Measurements from ENCODE around the gene NDUFB10.

Gene NDUFB10

DNA sequence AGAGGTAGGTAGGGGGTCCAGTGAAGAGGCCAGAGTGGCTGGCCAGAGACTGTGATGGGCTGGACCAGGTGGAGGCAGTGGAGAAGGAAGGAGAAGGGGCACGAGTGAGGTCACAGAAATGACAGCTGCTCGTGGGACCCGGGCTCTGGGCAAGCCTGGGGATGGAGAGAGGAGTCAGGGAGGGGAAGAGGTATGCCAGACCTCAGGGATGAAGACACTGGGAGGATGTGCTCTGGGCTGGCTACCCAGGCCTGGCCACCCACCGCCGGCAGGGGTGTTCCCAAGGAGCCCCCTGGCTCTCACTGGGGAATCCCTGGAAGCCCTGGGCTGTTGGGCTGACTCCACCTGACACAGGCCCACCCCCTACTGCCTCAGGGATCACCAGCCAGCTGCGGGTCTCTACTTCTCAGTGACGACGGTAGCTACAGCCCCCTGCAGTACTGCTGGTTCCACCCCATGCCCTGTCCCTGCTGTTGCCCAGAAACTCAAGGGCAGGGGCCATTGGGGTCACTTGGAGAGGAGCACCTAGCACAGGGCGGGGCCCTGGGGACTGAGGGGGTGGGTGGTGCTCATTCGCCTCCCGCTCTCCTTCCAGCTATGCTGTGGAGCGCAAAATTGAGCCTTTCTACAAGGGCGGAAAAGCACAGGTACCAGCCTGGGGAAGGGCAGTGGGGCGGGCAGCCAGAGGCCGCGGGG, 14.3 kb downstream of the NDUFB10 start:
- H3K36me3 Mint-ChIP-seq (ENCODE audit: low read depth): peaks cover 5% of the 10 kb centered on the region
- TF ChIP-seq, protein P1, sequence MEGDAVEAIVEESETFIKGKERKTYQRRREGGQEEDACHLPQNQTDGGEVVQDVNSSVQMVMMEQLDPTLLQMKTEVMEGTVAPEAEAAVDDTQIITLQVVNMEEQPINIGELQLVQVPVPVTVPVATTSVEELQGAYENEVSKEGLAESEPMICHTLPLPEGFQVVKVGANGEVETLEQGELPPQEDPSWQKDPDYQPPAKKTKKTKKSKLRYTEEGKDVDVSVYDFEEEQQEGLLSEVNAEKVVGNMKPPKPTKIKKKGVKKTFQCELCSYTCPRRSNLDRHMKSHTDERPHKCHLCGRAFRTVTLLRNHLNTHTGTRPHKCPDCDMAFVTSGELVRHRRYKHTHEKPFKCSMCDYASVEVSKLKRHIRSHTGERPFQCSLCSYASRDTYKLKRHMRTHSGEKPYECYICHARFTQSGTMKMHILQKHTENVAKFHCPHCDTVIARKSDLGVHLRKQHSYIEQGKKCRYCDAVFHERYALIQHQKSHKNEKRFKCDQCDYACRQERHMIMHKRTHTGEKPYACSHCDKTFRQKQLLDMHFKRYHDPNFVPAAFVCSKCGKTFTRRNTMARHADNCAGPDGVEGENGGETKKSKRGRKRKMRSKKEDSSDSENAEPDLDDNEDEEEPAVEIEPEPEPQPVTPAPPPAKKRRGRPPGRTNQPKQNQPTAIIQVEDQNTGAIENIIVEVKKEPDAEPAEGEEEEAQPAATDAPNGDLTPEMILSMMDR (IDR thresholded peaks at IDR 0.05): no peak
- no peaks in the 10 kb centered on the region for H3K9me3 Mint-ChIP-seq
- H3K4me3 Mint-ChIP-seq: no peak overlapping the region
- DNase-seq: no peak
- H3K4me1 Mint-ChIP-seq: peaks cover 20% of the 10 kb centered on the region
- no peak overlapping the region for H3K27ac Mint-ChIP-seq
- peaks cover 15% of the 10 kb centered on the region for H3K27me3 Mint-ChIP-seq (ENCODE audit: low read depth, poor library complexity)

DNA sequence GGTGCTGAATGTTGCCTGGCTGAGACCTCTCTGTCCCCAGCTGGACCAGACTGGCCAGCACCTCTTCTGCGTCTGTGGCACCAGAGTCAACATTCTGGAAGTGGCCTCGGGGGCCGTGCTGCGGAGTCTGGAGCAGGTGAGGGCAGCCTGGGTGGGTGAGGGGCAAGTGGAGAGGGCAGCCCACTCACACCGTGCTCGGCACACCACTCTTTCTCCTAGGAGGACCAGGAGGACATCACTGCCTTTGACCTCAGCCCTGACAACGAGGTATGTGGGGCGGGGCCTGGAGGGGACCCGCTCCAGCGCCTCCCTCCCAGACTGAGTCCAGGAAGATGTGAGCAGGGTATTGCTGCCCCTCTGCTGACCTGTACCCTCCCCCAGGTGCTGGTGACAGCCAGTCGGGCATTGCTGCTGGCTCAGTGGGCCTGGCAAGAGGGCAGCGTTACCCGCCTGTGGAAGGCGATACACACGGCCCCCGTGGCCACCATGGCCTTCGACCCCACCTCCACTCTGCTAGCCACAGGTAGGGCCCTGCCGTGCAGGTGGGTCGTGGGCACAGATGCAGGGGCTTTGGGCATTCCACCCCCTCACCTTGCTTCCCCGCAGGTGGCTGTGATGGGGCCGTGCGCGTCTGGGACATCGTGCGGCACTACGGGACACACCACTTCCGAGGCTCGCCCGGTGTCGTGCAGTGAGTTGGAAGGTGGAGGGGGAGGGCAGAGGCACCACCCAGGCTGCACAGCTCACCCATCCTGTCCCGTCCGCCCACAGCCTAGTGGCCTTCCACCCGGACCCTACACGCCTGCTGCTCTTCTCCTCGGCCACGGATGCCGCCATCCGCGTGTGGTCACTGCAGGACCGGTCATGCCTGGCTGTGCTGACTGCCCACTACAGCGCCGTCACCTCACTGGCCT, 15.1 kb downstream of the NDUFB10 start:
- Mint-ChIP-seq H3K4me1 (peaks cover 20% of the 10 kb centered on the region), H3K9me3 (no peaks in the 10 kb centered on the region), H3K27me3 (ENCODE audit: low read depth, poor library complexity) (peaks cover 20% of the 10 kb centered on the region), H3K27ac (no peak overlapping the region), H3K36me3 (ENCODE audit: low read depth) (peaks cover 5% of the 10 kb centered on the region), H3K4me3 (peak overlapping the region; percentile 13)
- no peak for DNase-seq
- TF ChIP-seq, protein P1 (IDR thresholded peaks at IDR 0.05): no peak

DNA sequence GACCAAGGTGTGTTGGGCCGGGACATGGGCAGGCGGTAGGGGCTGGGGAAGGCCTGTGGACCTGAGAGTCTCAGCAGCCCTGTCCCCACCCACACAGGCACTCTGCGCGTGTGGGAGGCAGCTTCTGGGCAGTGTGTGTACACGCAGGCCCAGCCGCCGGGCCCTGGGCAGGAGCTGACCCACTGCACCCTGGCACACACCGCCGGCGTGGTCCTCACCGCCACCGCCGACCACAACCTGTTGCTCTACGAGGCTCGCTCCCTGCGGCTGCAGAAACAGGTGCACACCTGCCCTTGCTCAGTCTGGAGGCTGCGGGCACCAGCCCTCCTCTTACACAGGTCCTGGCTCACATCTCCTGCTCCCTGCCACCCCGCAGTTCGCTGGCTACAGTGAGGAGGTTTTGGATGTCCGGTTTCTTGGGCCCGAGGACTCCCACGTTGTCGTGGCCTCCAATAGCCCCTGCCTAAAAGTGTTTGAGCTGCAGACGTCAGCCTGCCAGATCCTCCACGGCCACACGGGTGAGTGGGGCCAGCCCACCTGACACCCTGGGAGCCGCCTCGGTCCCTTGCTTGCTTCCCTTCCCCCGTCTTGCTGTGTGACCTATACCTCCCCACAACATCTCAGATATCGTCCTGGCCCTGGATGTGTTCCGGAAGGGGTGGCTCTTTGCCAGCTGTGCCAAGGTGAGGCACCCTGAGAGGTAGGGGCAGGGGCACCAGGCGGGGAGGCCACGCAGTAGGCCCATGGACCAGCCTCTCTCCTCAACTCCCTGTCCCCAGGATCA, 16.3 kb downstream of the NDUFB10 start:
- no peak overlapping the region for H3K4me3 Mint-ChIP-seq
- no peak for DNase-seq
- TF ChIP-seq, protein P1 (IDR thresholded peaks at IDR 0.05): no peak
- H3K9me3 Mint-ChIP-seq: no peaks in the 10 kb centered on the region
- peaks cover 20% of the 10 kb centered on the region for H3K4me1 Mint-ChIP-seq
- peaks cover 32% of the 10 kb centered on the region for H3K27me3 Mint-ChIP-seq (ENCODE audit: low read depth, poor library complexity)
- peaks cover 5% of the 10 kb centered on the region for H3K36me3 Mint-ChIP-seq (ENCODE audit: low read depth)
- H3K27ac Mint-ChIP-seq: no peak overlapping the region

DNA sequence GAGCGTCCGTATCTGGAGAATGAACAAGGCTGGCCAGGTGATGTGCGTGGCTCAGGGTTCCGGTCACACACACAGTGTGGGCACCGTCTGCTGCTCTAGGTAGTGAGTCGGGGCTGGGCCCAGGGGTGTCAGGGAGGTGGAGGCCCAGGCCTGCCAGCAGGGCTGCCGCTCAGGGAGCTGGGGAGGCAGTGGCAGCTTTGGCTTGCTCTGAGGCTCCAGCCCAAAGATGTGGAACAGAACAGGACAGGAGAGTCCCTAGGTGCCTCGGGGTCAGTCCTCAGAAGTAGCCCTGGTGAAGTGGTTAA, 16.8 kb downstream of the NDUFB10 start:
- H3K36me3 Mint-ChIP-seq (ENCODE audit: low read depth): peaks cover 5% of the 10 kb centered on the region
- no peak overlapping the region for H3K27ac Mint-ChIP-seq
- no peak for DNase-seq
- TF ChIP-seq, protein P1 (IDR thresholded peaks at IDR 0.05): no peak
- peaks cover 15% of the 10 kb centered on the region for H3K4me1 Mint-ChIP-seq
- no peaks in the 10 kb centered on the region for H3K9me3 Mint-ChIP-seq
- no peak overlapping the region for H3K4me3 Mint-ChIP-seq
- peaks cover 38% of the 10 kb centered on the region for H3K27me3 Mint-ChIP-seq (ENCODE audit: low read depth, poor library complexity)

DNA sequence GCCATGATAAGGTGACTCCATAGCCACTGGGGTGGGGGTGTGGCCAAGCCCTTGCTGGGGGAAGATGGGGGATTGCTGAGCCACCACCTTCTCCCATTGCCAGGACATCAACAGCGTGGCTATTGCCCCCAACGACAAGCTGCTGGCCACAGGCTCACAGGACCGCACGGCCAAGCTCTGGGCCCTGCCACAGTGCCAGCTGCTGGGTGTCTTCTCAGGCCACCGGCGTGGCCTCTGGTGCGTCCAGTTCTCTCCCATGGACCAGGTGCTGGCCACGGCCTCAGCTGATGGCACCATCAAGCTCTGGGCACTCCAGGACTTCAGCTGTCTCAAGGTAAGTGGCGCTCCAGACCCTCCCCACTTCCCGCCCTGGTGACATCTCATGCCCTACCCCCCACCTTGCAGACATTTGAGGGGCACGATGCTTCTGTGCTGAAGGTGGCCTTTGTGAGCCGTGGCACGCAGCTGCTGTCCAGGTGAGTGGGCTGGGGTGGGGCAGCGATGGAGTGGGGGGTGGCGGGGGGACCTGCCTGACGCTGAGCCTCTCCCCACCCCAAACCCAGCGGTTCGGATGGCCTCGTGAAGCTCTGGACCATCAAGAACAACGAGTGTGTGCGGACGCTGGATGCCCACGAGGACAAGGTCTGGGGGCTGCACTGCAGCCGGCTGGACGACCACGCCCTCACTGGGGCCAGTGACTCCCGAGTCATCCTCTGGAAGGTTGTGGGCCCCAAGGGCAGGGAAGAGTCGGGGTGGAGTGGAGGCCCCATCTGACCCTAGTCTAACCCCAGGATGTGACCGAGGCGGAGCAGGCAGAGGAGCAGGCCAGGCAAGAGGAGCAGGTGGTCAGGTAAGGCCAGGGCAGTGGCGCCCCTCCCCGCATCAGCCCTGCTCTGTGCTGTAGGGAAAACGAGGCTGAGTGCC, 17.9 kb downstream of the NDUFB10 start:
- peaks cover 5% of the 10 kb centered on the region for H3K36me3 Mint-ChIP-seq (ENCODE audit: low read depth)
- no peak for DNase-seq
- H3K9me3 Mint-ChIP-seq: no peaks in the 10 kb centered on the region
- H3K27ac Mint-ChIP-seq: no peak overlapping the region
- TF ChIP-seq, protein P1 (IDR thresholded peaks at IDR 0.05): no peak
- H3K27me3 Mint-ChIP-seq (ENCODE audit: low read depth, poor library complexity): peaks cover 46% of the 10 kb centered on the region
- peaks cover 7% of the 10 kb centered on the region for H3K4me1 Mint-ChIP-seq
- no peak overlapping the region for H3K4me3 Mint-ChIP-seq
